GM18868 (cell line): ENCODE measurements around the gene KIAA1217.
A peak's percentile ranks its signal among the peaks of the same experiment; 100 is the strongest.

Experiments used
- ATAC-seq: cut with Tn5 transposase; IDR thresholded peaks from one replicate; pipeline ENCODE4 v1.9.1; 2021; ENCODE audit warnings: mild to moderate bottlenecking, moderate library complexity; ENCODE audit not compliant: unreplicated experiment

KIAA1217 gene

GRCh38 chr10:24208661-24209431 is at the start of gene KIAA1217:
Gene KIAA1217, plus strand, starts transcription at chr10:24209138. Its CDS starts 56 bp downstream, at chr10:24209194.
- peak; percentile 32 for ATAC-seq

- ATAC-seq, result no peak
These were observed 46.5 kb upstream of the KIAA1217 start for GRCh38 chr10:24162206-24162985.

- no peak for ATAC-seq
These were observed 45.5 kb upstream of the KIAA1217 start for GRCh38 chr10:24163485-24163884.

GRCh38 chr10:24168258-24169170 is 40.4 kb upstream of the KIAA1217 start:
- no peak for ATAC-seq

- no peak for ATAC-seq
These were observed 38.7 kb upstream of the KIAA1217 start for GRCh38 chr10:24170199-24170598.

- ATAC-seq, result no peak
These were observed 36.0 kb upstream of the KIAA1217 start for GRCh38 chr10:24172909-24173308.

GRCh38 chr10:24174014-24174413 is 34.9 kb upstream of the KIAA1217 start:
- no peak for ATAC-seq

GRCh38 chr10:24176658-24177057 is 32.3 kb upstream of the KIAA1217 start:
- ATAC-seq, result no peak

GRCh38 chr10:24177636-24178035 is 31.3 kb upstream of the KIAA1217 start:
- no peak for ATAC-seq

- ATAC-seq, result no peak
These were observed 28.0 kb upstream of the KIAA1217 start for GRCh38 chr10:24180891-24181290.

- no peak for ATAC-seq
These were observed 24.5 kb upstream of the KIAA1217 start for GRCh38 chr10:24184455-24184854.

GRCh38 chr10:24193330-24193729 is 15.6 kb upstream of the KIAA1217 start:
- no peak for ATAC-seq

GRCh38 chr10:24197263-24197662 is 11.7 kb upstream of the KIAA1217 start:
- ATAC-seq, result no peak

- no peak for ATAC-seq
These were observed 7.3 kb upstream of the KIAA1217 start for GRCh38 chr10:24201503-24202180.

- ATAC-seq, result no peak
These were observed 6.8 kb upstream of the KIAA1217 start for GRCh38 chr10:24202181-24202570.

GRCh38 chr10:24205821-24206220 is 3.1 kb upstream of the KIAA1217 start:
- ATAC-seq, result no peak

GRCh38 chr10:24206334-24206733 is 2.6 kb upstream of the KIAA1217 start:
- ATAC-seq, result no peak

- no peak for ATAC-seq
These were observed 2.0 kb upstream of the KIAA1217 start for GRCh38 chr10:24206926-24207325.

GRCh38 chr10:24207341-24207740 is 1.6 kb upstream of the KIAA1217 start:
- ATAC-seq, result no peak

GRCh38 chr10:24207781-24208611 is 942 bp upstream of the KIAA1217 start:
- no peak for ATAC-seq
